CD14-positive monocyte (primary cell): ENCODE measurements around the gene ACAA1. TPM values are rescaled to one million over a fixed set of nuclear protein-coding genes. Genes with fewer than 3 reads are reported as not detected.

Experiments used
- DNase-seq, 3 donors: peaks; one replicate each; pipeline ENCODE4 v3.0.0-alpha.2; 2011 to 2022
- H2AFZ ChIP-seq: 2 replicates; pipeline ENCODE4 v1.6.0; 2012; ENCODE audit warnings: mild to moderate bottlenecking, low read depth, low read length, inconsistent platforms; ENCODE audit not compliant: insufficient read depth, poor library complexity, severe bottlenecking
- H3K27ac ChIP-seq, 2 donors: 1 replicate in 1 of 2; 2 replicates in 1 of 2; pipeline ENCODE4 v1.5.1; 2012 to 2013; ENCODE audit warnings: low read length in 2 of 2, control low read depth in 1 of 2, inconsistent platforms in 1 of 2, low read depth in 1 of 2, mild to moderate bottlenecking in 1 of 2
- H3K27me3 ChIP-seq, 2 donors: one replicate each; pipeline versions ENCODE4 v1.6.0 to v1.6.1; 2011 to 2013; ENCODE audit warnings: low read length in 2 of 2; ENCODE audit not compliant: control insufficient read depth in 2 of 2, insufficient read depth in 2 of 2
- H3K36me3 ChIP-seq, 2 donors: replicated peaks in 1 of 2; 1 replicate in 1 of 2; 2 replicates in 1 of 2; pipeline versions ENCODE4 v1.5.1 to v1.6.1; 2012 to 2013; ENCODE audit warnings: low read length in 2 of 2, control low read depth in 1 of 2, inconsistent platforms in 1 of 2, mild to moderate bottlenecking in 1 of 2; ENCODE audit not compliant: insufficient read depth in 2 of 2, control insufficient read depth in 1 of 2
- H3K4me1 ChIP-seq, 2 donors: 1 replicate in 1 of 2; 2 replicates in 1 of 2; pipeline versions ENCODE4 v1.5.1 to v1.6.1; 2012 to 2013; ENCODE audit warnings: low read length in 2 of 2, control low read depth in 1 of 2, inconsistent platforms in 1 of 2, mild to moderate bottlenecking in 1 of 2, moderate library complexity in 1 of 2; ENCODE audit not compliant: insufficient read depth in 2 of 2, control insufficient read depth in 1 of 2
- H3K4me2 ChIP-seq: replicated peaks from 2 replicates; pipeline ENCODE3; 2012; ENCODE audit warnings: low read length, moderate library complexity, mild to moderate bottlenecking; ENCODE audit not compliant: poor library complexity, severe bottlenecking; ENCODE audit errors: extremely low read depth
- H3K4me3 ChIP-seq, 3 experiments: fragments of 200-600 bp in 1 of 3; sonication (generic) in 1 of 3; replicated peaks in 1 of 3; 1 replicate in 2 of 3; 2 replicates in 1 of 3; pipeline ENCODE4 v1.5.1; 2011 to 2013; ENCODE audit warnings: low read length in 3 of 3, mild to moderate bottlenecking in 3 of 3, control low read depth in 2 of 3, low read depth in 2 of 3, inconsistent platforms in 1 of 3, moderate library complexity in 1 of 3
- H3K79me2 ChIP-seq: 2 replicates; pipeline ENCODE4 v1.6.0; 2012; ENCODE audit warnings: mild to moderate bottlenecking, control low read depth, inconsistent platforms, low read length, moderate library complexity; ENCODE audit not compliant: insufficient read depth
- H3K9ac ChIP-seq: 2 replicates; pipeline ENCODE4 v1.6.0; 2017; ENCODE audit warnings: low read length, mild to moderate bottlenecking; ENCODE audit not compliant: insufficient read depth, poor library complexity, severe bottlenecking
- H3K9me3 ChIP-seq, 2 donors: replicated peaks in 1 of 2; 1 replicate in 1 of 2; 2 replicates in 1 of 2; pipeline versions ENCODE4 v1.5.1 to v1.6.1; 2012 to 2013; ENCODE audit warnings: low read length in 2 of 2, control low read depth in 1 of 2; ENCODE audit not compliant: control insufficient read depth in 1 of 2, insufficient read depth in 1 of 2
- H4K20me1 ChIP-seq: 2 replicates; pipeline ENCODE4 v1.6.0; 2012; ENCODE audit warnings: mild to moderate bottlenecking, low read length, control low read depth, moderate library complexity; ENCODE audit not compliant: insufficient read depth
- H3K27ac Mint-ChIP-seq, 7 donors: one replicate each; pipeline ENCODE4 v1.8.0; 2020; ENCODE audit warnings: mild to moderate bottlenecking in 7 of 7, mixed read lengths in 7 of 7, moderate library complexity in 6 of 7, inconsistent platforms in 2 of 7
- H3K27me3 Mint-ChIP-seq, 3 donors: one replicate each; pipeline ENCODE4 v1.8.0; 2021 to 2022; ENCODE audit warnings: low read depth in 3 of 3, mild to moderate bottlenecking in 3 of 3, mixed read lengths in 3 of 3, moderate library complexity in 3 of 3, inconsistent platforms in 1 of 3
- H3K36me3 Mint-ChIP-seq, 2 donors: one replicate each; pipeline ENCODE4 v1.8.0; 2020; ENCODE audit warnings: mixed read lengths in 2 of 2, inconsistent platforms in 1 of 2, mild to moderate bottlenecking in 1 of 2
- H3K4me1 Mint-ChIP-seq: one replicate; pipeline ENCODE4 v1.8.0; 2020; ENCODE audit warnings: mild to moderate bottlenecking, mixed read lengths
- H3K4me3 Mint-ChIP-seq, 2 donors: one replicate each; pipeline ENCODE4 v1.8.0; 2020; ENCODE audit warnings: mild to moderate bottlenecking in 2 of 2, mixed read lengths in 2 of 2, moderate library complexity in 1 of 2
- H3K9me3 Mint-ChIP-seq, 7 donors: one replicate each; pipeline ENCODE4 v1.8.0; 2020 to 2022; ENCODE audit warnings: mixed read lengths in 7 of 7, mild to moderate bottlenecking in 6 of 7, moderate library complexity in 6 of 7, inconsistent platforms in 2 of 7
- WGBS: methylation state at CpG from one replicate; pipeline ENCODE4 v1.1.5; 2013; ENCODE audit warnings: missing lambda C conversion rate; ENCODE audit not compliant: insufficient coverage; 5-methylcytosine and 5-hydroxymethylcytosine counted together
- intact Hi-C, 2 donors: fragments of 100-400 bp; cut with micrococcal nuclease; formaldehyde crosslinking; loops; one replicate each; pipeline versions ENCODE4 v1.15.0 to v1.15.1; 2023
- polyA plus RNA-seq, 3 donors: library from polyadenylated mRNA; depleted of rRNA in 1 of 3; unstranded in 2 of 3; stranded (reverse) in 1 of 3; fragments of 300-500 nt in 2 of 3; fragments of >200 nt in 1 of 3; fragmentation: Illumina TruSeq in 2 of 3; gene quantifications; 1 replicate in 2 of 3; 2 replicates in 1 of 3; pipeline ENCODE4 v1.2.3, GENCODE V29; 2012 to 2021
- TF ChIP-seq, protein P1 (sequence below): fragments of 200-600 bp; IDR thresholded peaks from one replicate; pipeline ENCODE4 v1.8.0; 2022; ENCODE audit warnings: antibody characterized with exemption, mild to moderate bottlenecking

ACAA1 gene
- polyA plus RNA-seq, 3 donors = 123 to 268 (median 133) TPM

- Histone ChIP-seq H2AFZ (no peak overlapping the region), H3K36me3 (no peaks in the 10 kb centered on the region), H3K4me2 (no peak overlapping the region), H3K79me2 (no peaks in the 10 kb centered on the region), H3K4me3 (no peak overlapping the region), H3K9me3 (no peaks in the 10 kb centered on the region), H3K9ac (no peak overlapping the region), H4K20me1 (no peaks in the 10 kb centered on the region), H3K27me3 (no peaks in the 10 kb centered on the region), H3K4me1 (peaks cover 35 to 44% of the 10 kb centered on the region in 2 donors), H3K27ac (no peak overlapping the region)
- H3K9me3 Mint-ChIP-seq = no peaks in the 10 kb centered on the region
- WGBS = 100% methylated on average over 3 of the region's 4 CpGs
- H3K4me3 Mint-ChIP-seq = no peak overlapping the region
- intact Hi-C loops = loop anchor here in 1 of 2 donors (10.0 kb wide), 1 partner anchor 136 kb away; no protein-coding TSS in a partner anchor
- TF ChIP-seq, protein P1, sequence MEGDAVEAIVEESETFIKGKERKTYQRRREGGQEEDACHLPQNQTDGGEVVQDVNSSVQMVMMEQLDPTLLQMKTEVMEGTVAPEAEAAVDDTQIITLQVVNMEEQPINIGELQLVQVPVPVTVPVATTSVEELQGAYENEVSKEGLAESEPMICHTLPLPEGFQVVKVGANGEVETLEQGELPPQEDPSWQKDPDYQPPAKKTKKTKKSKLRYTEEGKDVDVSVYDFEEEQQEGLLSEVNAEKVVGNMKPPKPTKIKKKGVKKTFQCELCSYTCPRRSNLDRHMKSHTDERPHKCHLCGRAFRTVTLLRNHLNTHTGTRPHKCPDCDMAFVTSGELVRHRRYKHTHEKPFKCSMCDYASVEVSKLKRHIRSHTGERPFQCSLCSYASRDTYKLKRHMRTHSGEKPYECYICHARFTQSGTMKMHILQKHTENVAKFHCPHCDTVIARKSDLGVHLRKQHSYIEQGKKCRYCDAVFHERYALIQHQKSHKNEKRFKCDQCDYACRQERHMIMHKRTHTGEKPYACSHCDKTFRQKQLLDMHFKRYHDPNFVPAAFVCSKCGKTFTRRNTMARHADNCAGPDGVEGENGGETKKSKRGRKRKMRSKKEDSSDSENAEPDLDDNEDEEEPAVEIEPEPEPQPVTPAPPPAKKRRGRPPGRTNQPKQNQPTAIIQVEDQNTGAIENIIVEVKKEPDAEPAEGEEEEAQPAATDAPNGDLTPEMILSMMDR = no peak
- peaks cover 3 to 10% (median 8%) of the 10 kb centered on the region in 3 donors for H3K27me3 Mint-ChIP-seq
- H3K27ac Mint-ChIP-seq = peak overlapping the region in 1 of 7 donors; percentile 56
- DNase-seq = no peak
- H3K4me1 Mint-ChIP-seq = peaks cover 46% of the 10 kb centered on the region
- H3K36me3 Mint-ChIP-seq = peaks cover 0 to 5% of the 10 kb centered on the region in 2 donors
These were observed 25.7 kb downstream of the ACAA1 start for GRCh38 chr3:38111201-38111600.

DNA sequence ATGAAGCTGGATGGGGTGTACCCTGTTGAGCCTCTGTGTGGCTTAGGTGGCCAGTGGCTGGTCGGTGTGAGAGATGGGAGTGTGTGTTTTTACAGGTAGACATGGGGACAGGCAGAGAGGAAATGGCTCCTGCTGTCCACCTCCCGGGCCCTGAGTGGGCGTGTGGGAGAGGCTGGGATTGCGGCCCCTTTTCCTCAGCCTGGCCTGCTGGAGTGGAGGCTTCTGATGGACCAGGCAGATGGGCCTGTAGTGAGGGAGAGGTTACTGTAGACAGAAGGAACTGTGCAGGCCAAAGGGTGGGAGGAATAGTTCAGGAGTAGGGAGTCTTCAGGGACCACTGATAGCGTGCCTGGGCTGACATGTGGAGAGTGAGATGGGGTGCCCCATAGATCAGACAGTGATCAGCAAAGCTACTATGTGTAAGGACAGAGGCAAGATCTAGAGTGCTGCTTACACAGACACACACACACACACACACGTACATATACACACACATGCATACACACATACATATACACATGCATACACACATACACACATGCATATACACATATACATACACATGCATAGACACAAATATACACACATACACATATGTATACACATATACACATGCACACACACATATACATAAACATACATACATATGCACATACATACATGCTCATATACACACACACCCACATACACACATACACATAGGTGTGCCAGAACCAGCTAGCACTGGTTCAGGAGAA, 26.4 kb downstream of the ACAA1 start:
- no peak overlapping the region for H3K4me2 ChIP-seq
- no peaks in the 10 kb centered on the region for H3K27me3 ChIP-seq
- Mint-ChIP-seq H3K27me3 (peaks cover 1 to 9% (median 3%) of the 10 kb centered on the region in 3 donors), H3K36me3 (peaks cover 2 to 5% of the 10 kb centered on the region in 2 donors), H3K9me3 (peaks cover 0 to 3% (median 3%) of the 10 kb centered on the region in 7 donors), H3K4me3 (no peak overlapping the region), H3K27ac (peak overlapping the region in 1 of 7 donors; percentile 58), H3K4me1 (peaks cover 46% of the 10 kb centered on the region)
- H3K4me1 ChIP-seq = peaks cover 35 to 44% of the 10 kb centered on the region in 2 donors
- no peak overlapping the region for H3K9ac ChIP-seq
- H3K27ac ChIP-seq = no peak overlapping the region
- H3K36me3 ChIP-seq = no peaks in the 10 kb centered on the region
- WGBS = 93% methylated on average over 5 of the region's 6 CpGs
- H4K20me1 ChIP-seq = no peaks in the 10 kb centered on the region
- intact Hi-C loops = loop anchor here in 1 of 2 donors (10.0 kb wide), 1 partner anchor 136 kb away; no protein-coding TSS in a partner anchor
- H3K9me3 ChIP-seq = no peaks in the 10 kb centered on the region
- TF ChIP-seq, protein P1 = no peak
- no peak overlapping the region for H3K4me3 ChIP-seq
- DNase-seq = no peak
- H2AFZ ChIP-seq = no peak overlapping the region
- H3K79me2 ChIP-seq = no peaks in the 10 kb centered on the region
